Retinal pigment epithelial cell (primary cell): ENCODE results near the gene SLC39A13.

ENCODE experiments used
- DNase-seq: peaks from one replicate; pipeline ENCODE4 v3.0.0-alpha.2; 2010; ENCODE audit warnings: low read depth
- H3K4me3 ChIP-seq: 2 replicates; pipeline ENCODE4 v1.5.1; 2011; ENCODE audit warnings: mild to moderate bottlenecking, low read length, control low read depth, moderate library complexity
- TF ChIP-seq, protein P1 (sequence below): conservative IDR thresholded peaks from 2 replicates; pipeline ENCODE4 v1.5.1; 2011; ENCODE audit warnings: low read depth, low read length, control low read depth, inconsistent platforms

Gene SLC39A13

DNA sequence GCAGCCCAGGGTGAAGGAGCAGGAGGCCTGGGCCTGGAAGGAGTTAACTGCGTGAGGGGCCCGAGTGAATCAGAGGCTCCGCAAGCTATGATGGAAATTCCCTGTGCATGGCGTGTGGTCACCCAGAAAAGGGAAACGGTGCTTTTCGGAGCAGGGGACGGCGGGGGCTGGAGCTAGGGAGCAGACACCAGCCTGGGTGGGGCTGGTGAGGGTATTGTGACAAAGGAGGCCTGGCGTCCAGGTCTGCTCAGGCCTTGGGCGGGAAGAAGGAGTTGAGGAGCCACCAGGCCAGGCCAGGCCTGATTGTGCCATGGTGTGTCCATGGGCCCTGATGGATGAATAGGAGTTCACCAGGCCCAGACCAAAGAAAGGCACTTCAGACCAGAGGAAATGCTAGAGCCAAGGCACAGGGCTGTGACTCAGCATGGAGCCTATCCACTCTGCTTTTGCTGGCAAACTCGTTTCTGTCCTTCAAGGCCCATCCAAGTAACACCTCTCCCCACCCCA is 17.3 kb upstream of the SLC39A13 start:
- no peak overlapping the region for H3K4me3 ChIP-seq
- TF ChIP-seq, protein P1, sequence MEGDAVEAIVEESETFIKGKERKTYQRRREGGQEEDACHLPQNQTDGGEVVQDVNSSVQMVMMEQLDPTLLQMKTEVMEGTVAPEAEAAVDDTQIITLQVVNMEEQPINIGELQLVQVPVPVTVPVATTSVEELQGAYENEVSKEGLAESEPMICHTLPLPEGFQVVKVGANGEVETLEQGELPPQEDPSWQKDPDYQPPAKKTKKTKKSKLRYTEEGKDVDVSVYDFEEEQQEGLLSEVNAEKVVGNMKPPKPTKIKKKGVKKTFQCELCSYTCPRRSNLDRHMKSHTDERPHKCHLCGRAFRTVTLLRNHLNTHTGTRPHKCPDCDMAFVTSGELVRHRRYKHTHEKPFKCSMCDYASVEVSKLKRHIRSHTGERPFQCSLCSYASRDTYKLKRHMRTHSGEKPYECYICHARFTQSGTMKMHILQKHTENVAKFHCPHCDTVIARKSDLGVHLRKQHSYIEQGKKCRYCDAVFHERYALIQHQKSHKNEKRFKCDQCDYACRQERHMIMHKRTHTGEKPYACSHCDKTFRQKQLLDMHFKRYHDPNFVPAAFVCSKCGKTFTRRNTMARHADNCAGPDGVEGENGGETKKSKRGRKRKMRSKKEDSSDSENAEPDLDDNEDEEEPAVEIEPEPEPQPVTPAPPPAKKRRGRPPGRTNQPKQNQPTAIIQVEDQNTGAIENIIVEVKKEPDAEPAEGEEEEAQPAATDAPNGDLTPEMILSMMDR = no peak
- no peak for DNase-seq

GRCh38 chr11:47391711-47392432 is 16.5 kb upstream of the SLC39A13 start:
- no peak for DNase-seq
- H3K4me3 ChIP-seq = no peak overlapping the region
- TF ChIP-seq, protein P1 = no peak

GRCh38 chr11:47392546-47393162 is 15.7 kb upstream of the SLC39A13 start:
- no peak for DNase-seq
- no peak overlapping the region for H3K4me3 ChIP-seq
- TF ChIP-seq, protein P1 = no peak

GRCh38 chr11:47393163-47394049 is 15.0 kb upstream of the SLC39A13 start:
- TF ChIP-seq, protein P1 = no peak
- DNase-seq = no peak
- no peak overlapping the region for H3K4me3 ChIP-seq

DNA sequence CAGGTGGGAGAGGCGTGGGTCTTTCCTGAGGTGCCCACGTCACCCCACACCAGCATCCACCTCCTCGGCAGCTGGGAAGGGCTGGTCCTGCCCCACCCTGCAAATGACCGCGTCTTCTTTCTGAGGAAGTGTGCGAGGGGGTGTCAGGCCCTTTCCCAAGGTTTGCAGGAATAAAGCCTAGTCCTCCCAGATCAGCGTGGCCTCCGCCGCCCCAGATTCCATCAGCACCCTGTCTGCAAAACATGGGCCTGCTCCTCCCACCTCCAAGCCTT is 14.4 kb upstream of the SLC39A13 start:
- TF ChIP-seq, protein P1 = no peak

DNA sequence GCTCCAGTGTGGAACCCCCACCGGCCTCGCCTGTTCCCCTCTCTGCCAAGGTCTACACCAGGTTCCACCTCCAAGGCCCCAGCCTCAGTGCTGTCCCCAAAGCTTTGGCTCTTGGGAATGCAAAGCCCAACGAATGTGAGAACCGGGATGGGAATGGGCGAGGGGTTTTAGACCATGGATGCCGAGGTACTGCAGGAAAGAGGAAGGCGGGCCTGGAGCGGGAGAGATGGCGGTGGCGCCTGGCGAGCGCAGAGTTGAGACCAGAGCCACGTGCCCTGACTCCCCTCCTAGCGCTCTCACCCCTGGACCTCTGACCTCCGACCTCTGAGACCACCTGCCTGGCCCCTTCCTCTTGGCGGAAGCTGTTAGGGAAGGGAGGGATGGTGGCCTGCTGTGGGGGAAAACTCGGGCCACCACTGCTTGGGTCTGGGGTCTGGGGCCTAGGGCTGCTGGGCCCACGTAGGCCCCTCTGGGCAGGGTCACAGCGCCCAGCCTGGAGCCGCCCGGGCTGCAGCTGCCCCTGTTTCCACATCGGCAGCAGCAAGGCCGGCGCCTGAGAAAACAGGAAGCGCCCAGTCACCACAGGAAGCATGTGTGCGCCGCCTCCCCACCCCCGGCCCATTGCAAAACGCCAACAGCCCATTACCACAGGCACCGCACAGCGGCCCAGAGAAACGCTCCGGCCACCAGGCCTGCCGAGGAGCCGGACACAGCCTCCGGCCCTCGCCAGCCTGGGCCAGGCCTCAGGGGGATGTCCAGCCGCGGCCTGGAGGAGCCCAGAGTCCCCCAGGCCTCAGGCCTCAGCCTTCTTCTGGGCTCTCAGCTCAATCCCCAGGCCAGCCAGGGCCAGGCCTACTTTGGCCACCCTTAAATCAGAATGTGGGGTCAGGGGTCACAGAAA is 13.8 kb upstream of the SLC39A13 start:
- H3K4me3 ChIP-seq = no peak overlapping the region
- TF ChIP-seq, protein P1 = no peak
- DNase-seq = no peak

More for the DNA sequence above, 14.4 kb upstream of the SLC39A13 start:
- no peak overlapping the region for H3K4me3 ChIP-seq
- DNase-seq = no peak
